GM12873 (cell line): ENCODE measurements around the gene PECR.

Experiments
- CTCF ChIP-seq: IDR thresholded peaks from 2 replicates; pipeline ENCODE4 v1.5.1; 2012; ENCODE audit warnings: low read depth, mild to moderate bottlenecking, moderate library complexity, low read length, control low read depth; ENCODE audit not compliant: insufficient read depth; ENCODE audit errors: missing control alignments

The PECR gene

GRCh38 chr2:216110620-216111019, 29.0 kb upstream of the PECR start:
- TF ChIP-seq CTCF, result no peak

- TF ChIP-seq CTCF, result peak; percentile 59
These were observed 28.5 kb upstream of the PECR start for GRCh38 chr2:216109962-216110614.

GRCh38 chr2:216108967-216109921, 27.6 kb upstream of the PECR start, which contains the start of gene XRCC5:
TSS of gene XRCC5 (plus strand) at chr2:216109348. CDS start at chr2:216109437, 89 bp downstream.
- no peak for TF ChIP-seq CTCF

GRCh38 chr2:216108310-216108966, 26.8 kb upstream of the PECR start:
- TF ChIP-seq CTCF, result no peak

- TF ChIP-seq CTCF, result no peak
These were observed 26.2 kb upstream of the PECR start for GRCh38 chr2:216107760-216108159.

- TF ChIP-seq CTCF, result no peak
These were observed 25.7 kb upstream of the PECR start for GRCh38 chr2:216107320-216107719.

GRCh38 chr2:216104691-216105090, 23.1 kb upstream of the PECR start:
- no peak for TF ChIP-seq CTCF
